ENCODE measurements around the gene LHFPL2.

Gene LHFPL2

GRCh38 chr5:78592735-78593386, 55.7 kb downstream of the LHFPL2 start:
- DNase-seq, result no peak

GRCh38 chr5:78591972-78592700, 56.4 kb downstream of the LHFPL2 start:
- DNase-seq, result no peak

DNA sequence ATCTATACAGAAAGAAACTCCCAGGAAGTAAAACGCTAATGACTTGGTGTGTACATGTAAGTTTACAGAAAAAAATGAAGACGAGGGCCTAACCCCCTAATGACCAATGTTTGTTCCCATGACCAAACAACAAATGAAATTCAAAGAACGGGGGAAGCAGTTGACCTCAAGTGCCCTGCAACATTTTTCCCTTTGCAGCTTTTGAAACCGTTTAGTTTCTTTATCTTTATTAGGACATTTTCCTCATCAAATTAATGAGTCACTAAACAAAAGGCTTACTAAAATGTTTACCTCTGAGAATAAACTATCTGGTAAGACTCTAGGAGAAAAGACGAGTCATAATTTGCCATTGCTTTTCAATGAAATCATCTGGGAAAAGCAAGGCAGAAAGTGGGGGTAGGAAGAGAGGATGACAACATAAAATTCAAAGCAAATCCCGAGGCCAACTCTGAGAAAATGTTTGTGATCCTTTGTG, 57.4 kb downstream of the LHFPL2 start:
- no peak for DNase-seq

DNA sequence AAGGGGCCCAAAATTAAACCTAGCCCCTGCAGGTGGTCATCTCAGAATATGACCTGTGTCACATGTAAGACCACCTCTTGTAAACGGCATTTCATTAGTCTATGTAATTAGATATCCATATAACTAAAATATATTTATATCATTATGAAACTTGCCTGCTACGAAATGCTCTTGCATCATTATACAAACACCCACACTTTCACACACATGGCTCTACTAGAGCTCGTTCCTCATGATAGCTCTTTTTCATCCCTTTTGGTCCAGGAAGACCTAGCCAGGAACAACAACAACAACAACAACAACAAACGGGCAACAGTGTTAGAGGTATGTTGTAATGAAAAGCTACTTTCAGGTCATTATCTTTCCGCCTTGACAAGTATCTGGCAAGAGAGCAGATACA, 58.6 kb downstream of the LHFPL2 start:
- no peak for DNase-seq

DNA sequence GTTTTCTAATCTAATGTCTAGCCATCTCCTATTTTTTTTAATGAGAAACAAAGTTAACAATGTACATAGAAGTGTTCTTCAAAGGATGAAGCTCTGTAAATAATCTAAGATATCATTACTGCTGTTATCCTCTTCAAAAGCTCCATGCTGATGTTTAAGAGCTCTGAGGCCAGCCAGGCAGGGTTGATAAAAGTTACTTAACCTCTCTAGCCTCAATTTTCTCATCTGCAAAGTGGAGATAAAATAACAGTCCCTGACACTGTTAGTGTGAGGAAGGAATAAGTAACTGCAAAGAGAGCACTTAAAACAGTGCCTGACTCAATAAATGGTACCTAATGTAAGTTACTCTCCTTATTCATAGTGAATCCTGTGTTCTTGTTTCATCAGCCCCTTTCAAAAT, 60.1 kb downstream of the LHFPL2 start:
- no peak for DNase-seq

DNA sequence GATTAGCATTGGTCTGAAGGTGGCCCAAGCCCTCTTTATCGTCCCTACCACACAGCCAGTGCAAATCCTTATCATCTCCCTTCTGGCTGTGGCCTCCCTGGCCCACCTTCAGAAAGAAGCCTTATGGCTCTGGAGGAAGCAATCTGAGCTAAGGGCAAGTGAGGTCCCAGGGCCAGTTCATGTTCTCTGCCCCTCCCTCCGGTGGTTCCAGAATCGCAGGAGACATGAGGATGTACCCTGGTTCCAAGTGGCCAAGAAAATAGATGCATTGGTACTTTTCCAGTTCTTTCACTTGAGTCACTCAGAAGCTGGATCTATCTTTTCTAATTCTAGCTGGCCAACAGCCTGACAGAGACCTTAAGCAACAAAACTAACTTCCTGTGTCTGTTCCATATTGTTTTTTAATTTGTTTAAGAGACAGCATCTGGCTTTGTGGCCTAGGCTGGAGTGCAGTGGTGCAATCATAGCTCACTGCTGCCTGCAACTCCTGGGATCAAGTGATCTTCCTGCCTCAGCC, 60.7 kb downstream of the LHFPL2 start:
- no peak for DNase-seq

DNA sequence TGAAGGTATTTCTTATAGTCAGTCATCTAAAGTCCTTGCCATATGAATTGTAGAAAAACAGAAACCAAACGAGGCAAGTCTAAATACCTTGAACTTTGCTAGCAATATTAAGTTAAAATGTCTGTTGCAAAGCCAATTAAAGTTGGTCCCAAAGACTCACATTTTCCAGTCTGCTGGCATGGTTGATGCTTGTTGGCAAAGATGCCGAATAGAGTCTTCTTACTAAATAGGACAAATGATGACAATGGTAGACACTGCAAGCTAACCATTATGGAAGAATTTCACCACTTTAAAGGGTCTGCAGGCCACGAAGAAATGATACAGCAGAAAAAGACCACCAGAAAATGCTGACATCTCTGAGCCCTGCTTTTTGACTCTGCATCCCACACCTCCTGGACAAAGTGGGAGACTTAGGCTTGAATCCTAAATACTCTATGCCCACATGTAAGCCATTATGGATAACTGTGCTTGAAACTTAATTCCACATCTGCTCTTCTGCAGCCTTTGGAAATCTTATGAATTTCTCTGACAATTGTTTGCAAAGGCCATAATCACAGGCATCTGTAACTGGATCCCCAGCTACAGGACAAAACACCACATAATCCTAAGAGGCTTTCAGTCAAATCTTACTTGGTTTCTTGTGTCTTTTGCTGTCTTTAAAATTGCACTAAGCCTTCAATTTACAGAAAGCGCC, 61.3 kb downstream of the LHFPL2 start:
- DNase-seq, result no peak

- DNase-seq, result no peak
Observed at GRCh38 chr5:78586251-78586650, 62.3 kb downstream of the LHFPL2 start.

DNA sequence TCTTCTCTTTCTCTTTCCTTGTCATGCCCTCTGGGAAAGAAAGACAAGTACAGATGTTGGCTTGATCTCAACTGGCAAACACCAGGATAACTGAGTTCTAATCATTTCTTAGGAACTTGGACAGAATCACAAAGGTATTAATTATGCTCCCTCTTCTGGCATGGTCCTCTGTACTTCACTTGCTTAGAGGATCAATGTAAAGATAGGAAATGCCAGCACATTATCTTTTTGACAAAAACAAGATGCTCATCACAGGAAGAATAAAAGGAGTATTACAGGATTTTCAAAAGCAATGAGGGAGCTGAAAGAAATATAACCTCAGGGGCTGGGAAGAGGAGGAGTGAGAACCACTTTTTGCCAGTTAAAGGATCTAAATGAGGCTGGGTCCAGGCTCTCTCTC, 70.6 kb downstream of the LHFPL2 start:
- DNase-seq, result no peak

DNA sequence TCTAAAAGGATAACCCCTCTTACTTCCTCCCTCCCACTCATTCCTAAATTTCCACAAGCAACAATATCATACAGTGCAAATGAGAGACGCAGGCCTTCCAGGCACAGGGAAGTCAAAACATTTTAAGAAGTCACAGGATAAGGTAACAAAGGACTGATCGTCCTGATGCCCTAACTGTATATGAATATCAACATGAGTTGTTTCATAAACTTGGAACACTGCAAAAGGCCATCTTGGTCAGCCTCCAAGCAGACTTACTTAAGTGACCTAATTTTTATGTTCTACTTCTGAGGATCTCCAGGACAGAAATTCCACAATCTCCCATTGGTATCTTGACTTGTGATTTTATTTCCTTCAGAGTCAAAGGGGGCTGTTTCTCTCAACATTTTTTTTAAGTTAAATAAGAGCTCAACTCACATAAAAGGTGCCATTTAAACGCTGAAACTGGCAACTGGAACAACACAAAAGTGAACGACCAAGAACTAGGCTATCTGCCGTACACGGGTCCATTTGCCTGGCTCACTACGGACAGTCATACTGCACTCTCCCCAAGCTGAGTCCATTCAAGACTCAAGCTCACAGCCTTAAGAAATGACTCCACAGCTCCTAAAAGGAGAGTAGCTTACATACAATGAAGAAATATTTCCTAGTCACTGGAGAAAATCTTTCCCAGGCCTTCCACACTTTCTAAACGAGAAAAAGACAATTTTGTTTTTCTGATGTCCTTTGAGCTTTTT, 71.3 kb downstream of the LHFPL2 start:
- no peak for DNase-seq

GRCh38 chr5:78576376-78576775, 72.2 kb downstream of the LHFPL2 start:
- DNase-seq, result no peak

GRCh38 chr5:78574731-78575161, 73.8 kb downstream of the LHFPL2 start:
- peak; percentile 92 for DNase-seq

GRCh38 chr5:78574131-78574673, 74.4 kb downstream of the LHFPL2 start:
- DNase-seq, result peak; percentile 42

DNA sequence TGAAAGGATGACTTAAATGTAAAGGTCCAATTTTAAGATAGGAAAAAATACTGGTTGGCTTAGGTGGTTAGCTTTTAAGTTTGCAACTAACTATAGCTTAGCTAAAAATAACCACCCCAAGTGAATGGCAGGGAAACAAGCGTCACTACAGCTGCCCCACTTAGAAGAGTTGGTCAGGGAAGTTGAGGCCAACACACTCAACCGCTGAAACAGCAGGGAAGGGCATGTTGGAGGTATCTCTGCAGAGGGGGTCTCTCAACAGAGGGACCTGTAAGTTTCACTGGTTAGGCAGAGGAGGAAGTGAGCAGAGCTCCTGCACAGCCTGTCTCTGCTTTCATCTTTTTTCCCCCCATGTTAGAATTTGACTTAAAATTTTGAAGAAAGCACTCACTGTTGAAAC, 75.3 kb downstream of the LHFPL2 start:
- peak; percentile 37 for DNase-seq

GRCh38 chr5:78570646-78571045, 77.9 kb downstream of the LHFPL2 start:
- peak; percentile 83 for DNase-seq

- DNase-seq, result peak; percentile 98
Observed at GRCh38 chr5:78569441-78569840, 79.1 kb downstream of the LHFPL2 start.

DNA sequence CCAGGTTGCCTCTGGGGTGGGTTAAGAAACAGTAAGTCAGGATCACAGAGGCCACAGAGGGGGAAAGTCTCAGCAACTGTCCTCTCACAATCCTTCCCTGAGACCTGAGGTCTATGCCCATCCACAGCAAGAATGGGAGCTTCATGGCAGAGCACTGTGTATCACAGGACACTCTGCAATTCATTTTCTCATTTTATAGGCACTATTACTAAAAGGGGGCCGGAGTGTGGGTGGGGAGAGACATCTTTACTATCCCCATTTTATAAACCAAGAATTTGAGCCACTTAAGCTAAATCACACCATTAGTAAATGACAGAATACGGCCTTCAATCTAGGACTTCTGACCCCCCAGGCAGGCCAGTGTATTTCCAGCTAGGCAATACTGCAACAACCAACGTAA, 79.9 kb downstream of the LHFPL2 start:
- DNase-seq, result no peak

GRCh38 chr5:78568212-78568611, 80.4 kb downstream of the LHFPL2 start:
- no peak for DNase-seq

GRCh38 chr5:78567617-78568016, 81.0 kb downstream of the LHFPL2 start:
- DNase-seq, result no peak

GRCh38 chr5:78566747-78567425, 81.7 kb downstream of the LHFPL2 start:
- DNase-seq, result no peak

GRCh38 chr5:78565395-78565794, 83.2 kb downstream of the LHFPL2 start:
- DNase-seq, result no peak

DNA sequence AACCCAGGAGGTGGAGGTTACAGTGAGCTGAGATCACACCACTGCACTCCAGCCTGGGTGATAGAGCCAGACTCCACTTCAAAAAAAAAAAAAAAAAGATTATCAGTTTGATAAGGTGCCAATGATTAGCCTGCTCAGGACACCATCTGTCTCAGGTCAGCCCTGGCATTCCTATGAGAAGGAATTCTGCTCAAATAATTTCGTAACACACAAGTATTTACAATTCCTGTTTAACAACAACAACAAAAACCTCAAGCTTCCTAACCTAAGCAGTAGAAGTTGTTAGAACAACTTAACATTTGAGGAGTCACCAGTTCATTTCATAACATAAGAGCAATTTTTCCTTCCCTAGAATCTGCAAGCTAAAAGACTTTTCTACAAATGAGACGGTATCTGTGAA, 85.0 kb downstream of the LHFPL2 start:
- no peak for DNase-seq

Data from RPMI8226 (cell line).